Adipocyte (in vitro differentiated cells): ENCODE data around the gene NLRP6.

Source experiments
- DNase-seq: peaks from one replicate; pipeline ENCODE4 v3.0.0-alpha.2; 2015; ENCODE audit warnings: low read depth
- H3K27me3 ChIP-seq: replicated peaks from 2 replicates; pipeline ENCODE4 v1.7.0; 2013; ENCODE audit warnings: mild to moderate bottlenecking, low read length, moderate library complexity; ENCODE audit not compliant: control insufficient read depth, insufficient read depth
- H3K36me3 ChIP-seq: 2 replicates; pipeline ENCODE4 v1.7.0; 2013; ENCODE audit warnings: low read length, mild to moderate bottlenecking, moderate library complexity; ENCODE audit not compliant: control insufficient read depth, insufficient read depth, severe bottlenecking
- H3K4me1 ChIP-seq: 2 replicates; pipeline ENCODE4 v1.7.0; 2013; ENCODE audit warnings: mild to moderate bottlenecking, low read length, moderate library complexity; ENCODE audit not compliant: control insufficient read depth, insufficient read depth
- H3K4me3 ChIP-seq: 2 replicates; pipeline ENCODE4 v1.7.0; 2013; ENCODE audit warnings: mild to moderate bottlenecking, low read length, moderate library complexity
- H3K9ac ChIP-seq: 2 replicates; pipeline ENCODE4 v1.7.0; 2013; ENCODE audit warnings: mild to moderate bottlenecking, low read length, moderate library complexity
- H3K9me3 ChIP-seq: 2 replicates; pipeline ENCODE4 v1.7.0; 2013; ENCODE audit warnings: mild to moderate bottlenecking, low read length, moderate library complexity; ENCODE audit not compliant: control insufficient read depth

The NLRP6 gene

GRCh38 chr11:272931-273198 lies 5.3 kb upstream of the NLRP6 start:
- Histone ChIP-seq H3K4me1 (peaks cover 8% of the 10 kb centered on the region), H3K9ac (no peak overlapping the region), H3K4me3 (no peak overlapping the region), H3K9me3 (peaks cover 16% of the 10 kb centered on the region), H3K36me3 (no peaks in the 10 kb centered on the region), H3K27me3 (peaks cover 49% of the 10 kb centered on the region)
- no peak for DNase-seq

GRCh38 chr11:276219-276618 lies 2.0 kb upstream of the NLRP6 start:
- no peak overlapping the region for H3K9ac ChIP-seq
- H3K36me3 ChIP-seq, result no peaks in the 10 kb centered on the region
- H3K4me3 ChIP-seq, result no peak overlapping the region
- no peaks in the 10 kb centered on the region for H3K4me1 ChIP-seq
- DNase-seq, result no peak
- H3K9me3 ChIP-seq, result peaks cover 16% of the 10 kb centered on the region
- peaks cover 52% of the 10 kb centered on the region for H3K27me3 ChIP-seq

DNA sequence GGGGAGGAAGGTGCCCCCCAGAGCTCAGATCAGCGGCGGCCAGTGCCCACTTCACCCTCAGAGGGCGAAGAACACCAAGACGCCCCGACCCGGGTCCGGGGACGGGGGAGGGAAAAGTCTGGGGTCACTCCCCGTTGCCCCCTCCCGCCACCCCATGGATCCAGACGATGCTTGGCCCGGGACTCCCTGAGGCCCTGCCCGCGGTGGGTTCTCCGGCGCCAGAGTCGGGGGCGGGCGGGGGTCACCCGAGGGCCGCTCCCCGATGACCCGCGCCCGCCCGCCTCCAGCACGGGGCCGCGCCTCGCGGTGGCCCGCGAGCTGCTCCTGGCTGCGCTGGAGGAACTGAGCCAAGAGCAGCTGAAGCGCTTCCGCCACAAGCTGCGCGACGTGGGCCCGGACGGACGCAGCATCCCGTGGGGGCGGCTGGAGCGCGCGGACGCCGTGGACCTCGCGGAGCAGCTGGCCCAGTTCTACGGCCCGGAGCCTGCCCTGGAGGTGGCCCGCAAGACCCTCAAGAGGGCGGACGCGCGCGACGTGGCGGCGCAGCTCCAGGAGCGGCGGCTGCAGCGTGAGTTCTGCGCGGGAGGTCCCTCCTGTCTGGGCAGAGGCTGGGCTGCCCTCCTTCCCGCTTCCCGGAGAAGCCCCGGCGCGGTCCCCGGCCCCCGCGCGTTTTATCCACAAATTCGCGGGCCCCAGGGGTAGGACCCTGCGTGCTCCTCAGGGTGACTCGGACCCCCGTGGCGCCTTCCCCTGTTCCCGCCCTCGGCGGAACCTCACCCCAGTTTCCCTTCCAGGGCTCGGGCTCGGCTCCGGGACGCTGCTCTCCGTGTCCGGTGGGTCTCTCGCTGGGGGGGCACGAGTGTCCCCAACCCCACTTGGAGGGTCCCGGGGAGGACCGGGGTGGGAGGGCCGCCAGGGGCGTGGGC lies 1.1 kb downstream of the NLRP6 start:
- H3K4me1 ChIP-seq, result no peaks in the 10 kb centered on the region
- no peak overlapping the region for H3K9ac ChIP-seq
- H3K9me3 ChIP-seq, result peaks cover 16% of the 10 kb centered on the region
- no peak for DNase-seq
- H3K27me3 ChIP-seq, result peaks cover 52% of the 10 kb centered on the region
- H3K4me3 ChIP-seq, result no peak overlapping the region
- no peaks in the 10 kb centered on the region for H3K36me3 ChIP-seq

- H3K36me3 ChIP-seq, result no peaks in the 10 kb centered on the region
- no peaks in the 10 kb centered on the region for H3K4me1 ChIP-seq
- peaks cover 46% of the 10 kb centered on the region for H3K27me3 ChIP-seq
- peak; percentile 51 for DNase-seq
- peaks cover 10% of the 10 kb centered on the region for H3K9me3 ChIP-seq
- no peak overlapping the region for H3K4me3 ChIP-seq
- no peak overlapping the region for H3K9ac ChIP-seq
These were observed 1.9 kb downstream of the NLRP6 start for GRCh38 chr11:279966-280705.

- Histone ChIP-seq H3K27me3 (peaks cover 51% of the 10 kb centered on the region), H3K4me3 (no peak overlapping the region), H3K4me1 (no peaks in the 10 kb centered on the region), H3K9ac (no peak overlapping the region), H3K9me3 (peaks cover 6% of the 10 kb centered on the region), H3K36me3 (no peaks in the 10 kb centered on the region)
- DNase-seq, result no peak
These were observed 2.7 kb downstream of the NLRP6 start for GRCh38 chr11:280706-281485.

DNA sequence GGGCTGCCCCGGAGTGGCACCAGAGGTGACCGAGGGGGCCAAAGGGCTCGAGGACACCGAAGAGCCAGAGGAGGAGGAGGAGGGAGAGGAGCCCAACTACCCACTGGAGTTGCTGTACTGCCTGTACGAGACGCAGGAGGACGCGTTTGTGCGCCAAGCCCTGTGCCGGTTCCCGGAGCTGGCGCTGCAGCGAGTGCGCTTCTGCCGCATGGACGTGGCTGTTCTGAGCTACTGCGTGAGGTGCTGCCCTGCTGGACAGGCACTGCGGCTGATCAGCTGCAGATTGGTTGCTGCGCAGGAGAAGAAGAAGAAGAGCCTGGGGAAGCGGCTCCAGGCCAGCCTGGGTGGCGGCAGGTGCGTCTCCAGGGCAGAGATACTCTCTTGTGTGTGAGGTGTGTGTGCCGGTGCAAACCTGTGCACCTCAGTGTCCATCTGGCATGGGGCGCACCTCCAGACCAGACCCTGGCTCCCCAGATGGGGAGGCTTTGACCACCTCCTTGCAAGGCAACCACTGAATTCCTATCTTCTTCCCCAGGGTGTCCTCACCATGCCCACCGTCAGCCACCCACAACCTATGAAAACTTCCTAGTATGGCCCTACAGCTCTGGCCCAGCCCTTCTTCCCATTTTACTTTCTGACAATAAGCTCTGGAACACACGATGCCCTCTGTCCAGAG lies 3.4 kb downstream of the NLRP6 start:
- Histone ChIP-seq H3K27me3 (peaks cover 51% of the 10 kb centered on the region), H3K9me3 (no peaks in the 10 kb centered on the region), H3K9ac (no peak overlapping the region), H3K4me1 (no peaks in the 10 kb centered on the region), H3K4me3 (no peak overlapping the region), H3K36me3 (no peaks in the 10 kb centered on the region)
- DNase-seq, result no peak

DNA sequence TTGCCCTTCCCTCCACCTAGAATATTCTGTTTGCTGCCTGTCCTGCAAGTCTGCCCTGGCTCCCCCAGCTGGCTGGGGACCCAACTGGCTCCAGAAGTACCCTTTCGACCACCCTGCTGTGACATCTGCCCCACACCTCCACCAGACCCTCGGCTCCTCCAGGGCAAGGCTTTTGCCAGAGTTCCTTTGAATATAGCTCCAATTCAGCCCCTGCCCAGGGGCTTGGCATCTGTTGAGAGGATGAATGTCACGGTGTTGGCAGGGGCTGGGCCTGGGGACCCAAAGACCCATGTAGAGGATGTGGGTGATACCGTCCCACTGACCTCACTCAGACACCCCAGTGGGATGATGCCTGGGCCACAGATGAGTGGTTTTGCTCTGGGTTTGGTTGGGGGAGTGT lies 4.0 kb downstream of the NLRP6 start:
- DNase-seq, result no peak
- no peaks in the 10 kb centered on the region for H3K9me3 ChIP-seq
- H3K4me1 ChIP-seq, result no peaks in the 10 kb centered on the region
- no peak overlapping the region for H3K4me3 ChIP-seq
- H3K9ac ChIP-seq, result no peak overlapping the region
- no peaks in the 10 kb centered on the region for H3K36me3 ChIP-seq
- peaks cover 51% of the 10 kb centered on the region for H3K27me3 ChIP-seq

GRCh38 chr11:282630-283360 lies 4.6 kb downstream of the NLRP6 start:
- H3K4me3 ChIP-seq, result no peak overlapping the region
- no peaks in the 10 kb centered on the region for H3K9me3 ChIP-seq
- no peaks in the 10 kb centered on the region for H3K36me3 ChIP-seq
- no peaks in the 10 kb centered on the region for H3K4me1 ChIP-seq
- DNase-seq, result no peak
- no peak overlapping the region for H3K9ac ChIP-seq
- H3K27me3 ChIP-seq, result peaks cover 50% of the 10 kb centered on the region

GRCh38 chr11:283405-284104 lies 5.3 kb downstream of the NLRP6 start:
- DNase-seq, result no peak
- H3K4me1 ChIP-seq, result peaks cover 4% of the 10 kb centered on the region
- H3K36me3 ChIP-seq, result no peaks in the 10 kb centered on the region
- peaks cover 51% of the 10 kb centered on the region for H3K27me3 ChIP-seq
- no peak overlapping the region for H3K9ac ChIP-seq
- H3K4me3 ChIP-seq, result no peak overlapping the region
- no peaks in the 10 kb centered on the region for H3K9me3 ChIP-seq
